Activated B cell treated with CpG ODN at 0.5 μM for 24 hours (primary cell): Measurements from ENCODE around the gene SLC24A4. TPM values are rescaled to one million over a fixed set of nuclear protein-coding genes. Genes with fewer than 3 reads are reported as not detected.

ENCODE experiments used
- ATAC-seq: fragments of 200-7000 bp; cut with Tn5 transposase; one replicate; pipeline ENCODE4 v1.10.0; 2021; ENCODE audit warnings: low read depth, mild to moderate bottlenecking, moderate library complexity
- CTCF ChIA-PET: fragments of 350-600 bp; sonication (Branson Sonifier 250); formaldehyde crosslinking; loops from one replicate; lab custom pipeline; 2021; ENCODE audit warnings: antibody characterized with exemption; lab: Charles Lee
- POLR2A ChIA-PET: fragments of 350-600 bp; sonication (Branson Sonifier 250); formaldehyde crosslinking; loops from one replicate; lab custom pipeline; 2021; ENCODE audit warnings: antibody characterized with exemption; lab: Charles Lee
- DNase-seq: peaks from one replicate; pipeline ENCODE4 v3.0.0; 2022
- H3K27ac Mint-ChIP-seq: one replicate; pipeline ENCODE4 v1.8.0; 2020; ENCODE audit warnings: mixed read lengths
- H3K27me3 Mint-ChIP-seq: one replicate; pipeline ENCODE4 v1.8.0; 2021; ENCODE audit warnings: mixed read lengths
- H3K36me3 Mint-ChIP-seq: one replicate; pipeline ENCODE4 v1.8.0; 2021; ENCODE audit warnings: low read depth, mixed read lengths
- H3K4me1 Mint-ChIP-seq: one replicate; pipeline ENCODE4 v1.8.0; 2021; ENCODE audit warnings: mixed read lengths
- H3K4me3 Mint-ChIP-seq: one replicate; pipeline ENCODE4 v1.8.0; 2020; ENCODE audit warnings: mild to moderate bottlenecking, mixed read lengths
- H3K9me3 Mint-ChIP-seq: one replicate; pipeline ENCODE4 v1.8.0; 2020; ENCODE audit warnings: mixed read lengths
- intact Hi-C: fragments of 100-400 bp; cut with micrococcal nuclease; formaldehyde crosslinking; loops from one replicate; pipeline ENCODE4 v1.15.1; 2024
- total RNA-seq: library from RNA; stranded (reverse); gene quantifications from 2 replicates; pipeline ENCODE4 v1.2.3, GENCODE V29; 2022
- TF ChIP-seq, protein P1 (sequence below): fragments of 200-600 bp; IDR thresholded peaks from one replicate; pipeline ENCODE4 v1.8.0; 2022; ENCODE audit warnings: antibody characterized with exemption, mild to moderate bottlenecking

SLC24A4 gene
- total RNA-seq, 1 donor from 2014 or later, result 0.09 TPM

DNA sequence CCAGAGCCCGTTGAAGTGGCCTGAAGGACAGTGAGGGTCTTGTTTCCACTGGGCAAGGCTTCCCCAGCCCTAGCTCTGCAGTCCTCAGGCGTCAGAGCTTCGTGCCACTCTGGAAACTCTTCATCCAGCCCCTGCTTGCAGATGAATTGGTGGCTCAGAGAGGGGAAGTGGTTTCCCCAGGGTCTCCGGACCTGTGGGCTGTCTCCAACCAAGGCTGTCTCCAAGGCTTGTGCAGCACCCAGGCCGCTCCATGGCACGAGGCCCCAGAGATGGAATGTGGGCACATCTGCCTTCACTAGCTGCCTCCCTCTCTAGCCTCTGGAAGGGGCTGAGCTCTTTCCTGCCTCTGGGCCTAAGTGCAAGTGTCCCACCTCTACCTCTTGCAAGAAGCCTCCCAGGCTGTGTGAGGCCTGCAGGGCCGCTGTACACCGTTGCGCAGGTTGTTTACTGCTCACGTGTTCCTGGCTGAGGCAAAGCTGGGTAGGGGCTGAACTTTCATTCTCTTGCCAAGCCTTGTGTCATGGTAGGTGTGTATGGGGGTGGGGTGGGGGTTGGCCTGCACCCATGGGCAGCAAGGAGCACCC is 201.7 kb downstream of the SLC24A4 start:
- no peak for ATAC-seq
- no peak overlapping the region for H3K4me3 Mint-ChIP-seq

DNA sequence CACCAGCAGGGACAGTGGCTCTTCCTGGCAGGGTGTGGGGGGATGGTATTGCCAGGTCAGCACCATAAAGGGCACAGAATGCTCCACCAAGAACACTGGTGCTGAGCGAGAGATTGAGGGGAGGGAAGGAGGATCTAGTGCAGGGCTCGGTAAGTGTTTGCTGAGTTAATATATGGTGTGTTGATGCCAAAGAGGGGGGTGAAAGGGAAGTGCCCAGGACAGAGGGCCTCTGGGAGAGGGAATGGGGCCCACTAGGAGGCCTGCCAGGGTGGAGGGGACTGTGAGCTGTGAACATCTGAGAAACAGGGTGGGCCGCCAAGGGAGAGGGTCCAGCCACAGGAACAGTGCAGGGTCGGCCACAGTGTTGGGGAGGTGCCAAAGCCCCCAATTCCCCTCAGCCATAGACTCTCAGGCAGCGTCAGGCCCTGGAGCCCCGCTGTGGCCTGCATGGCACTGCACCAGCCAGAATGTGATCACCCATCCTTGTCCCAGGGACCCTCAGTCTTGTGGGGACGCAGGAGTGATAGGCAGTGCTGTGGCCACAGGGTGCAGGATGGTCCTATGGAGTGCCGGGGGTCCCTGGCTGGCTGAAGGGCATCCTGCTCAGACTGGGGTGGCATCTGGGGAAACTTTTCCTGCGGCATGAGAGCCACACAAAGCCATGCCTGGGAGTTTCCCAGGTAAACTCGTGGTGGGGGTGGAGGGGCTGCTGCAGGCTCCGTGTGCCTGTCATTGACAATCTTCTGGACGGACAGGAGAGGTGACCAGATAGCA is 202.5 kb downstream of the SLC24A4 start:
- DNase-seq (no peak), ATAC-seq (no peak)
- H3K4me1 Mint-ChIP-seq, result peaks cover 14% of the 10 kb centered on the region
- ChIA-PET CTCF (no interaction called here), POLR2A (no interaction called here)
- TF ChIP-seq, protein P1, sequence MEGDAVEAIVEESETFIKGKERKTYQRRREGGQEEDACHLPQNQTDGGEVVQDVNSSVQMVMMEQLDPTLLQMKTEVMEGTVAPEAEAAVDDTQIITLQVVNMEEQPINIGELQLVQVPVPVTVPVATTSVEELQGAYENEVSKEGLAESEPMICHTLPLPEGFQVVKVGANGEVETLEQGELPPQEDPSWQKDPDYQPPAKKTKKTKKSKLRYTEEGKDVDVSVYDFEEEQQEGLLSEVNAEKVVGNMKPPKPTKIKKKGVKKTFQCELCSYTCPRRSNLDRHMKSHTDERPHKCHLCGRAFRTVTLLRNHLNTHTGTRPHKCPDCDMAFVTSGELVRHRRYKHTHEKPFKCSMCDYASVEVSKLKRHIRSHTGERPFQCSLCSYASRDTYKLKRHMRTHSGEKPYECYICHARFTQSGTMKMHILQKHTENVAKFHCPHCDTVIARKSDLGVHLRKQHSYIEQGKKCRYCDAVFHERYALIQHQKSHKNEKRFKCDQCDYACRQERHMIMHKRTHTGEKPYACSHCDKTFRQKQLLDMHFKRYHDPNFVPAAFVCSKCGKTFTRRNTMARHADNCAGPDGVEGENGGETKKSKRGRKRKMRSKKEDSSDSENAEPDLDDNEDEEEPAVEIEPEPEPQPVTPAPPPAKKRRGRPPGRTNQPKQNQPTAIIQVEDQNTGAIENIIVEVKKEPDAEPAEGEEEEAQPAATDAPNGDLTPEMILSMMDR, result no peak
- intact Hi-C loops, result no loop called here
- H3K36me3 Mint-ChIP-seq, result peaks cover 2% of the 10 kb centered on the region
- H3K27me3 Mint-ChIP-seq, result no peaks in the 10 kb centered on the region
- no peak overlapping the region for H3K4me3 Mint-ChIP-seq
- no peaks in the 10 kb centered on the region for H3K9me3 Mint-ChIP-seq
- no peak overlapping the region for H3K27ac Mint-ChIP-seq

More for the DNA sequence above, 201.7 kb downstream of the SLC24A4 start:
- no peaks in the 10 kb centered on the region for H3K9me3 Mint-ChIP-seq
- POLR2A ChIA-PET, result no interaction called here
- TF ChIP-seq, protein P1, result no peak
- H3K27ac Mint-ChIP-seq, result no peak overlapping the region
- H3K36me3 Mint-ChIP-seq, result peaks cover 2% of the 10 kb centered on the region
- no peaks in the 10 kb centered on the region for H3K27me3 Mint-ChIP-seq
- CTCF ChIA-PET, result no interaction called here
- intact Hi-C loops, result no loop called here
- peaks cover 8% of the 10 kb centered on the region for H3K4me1 Mint-ChIP-seq
- DNase-seq, result no peak

DNA sequence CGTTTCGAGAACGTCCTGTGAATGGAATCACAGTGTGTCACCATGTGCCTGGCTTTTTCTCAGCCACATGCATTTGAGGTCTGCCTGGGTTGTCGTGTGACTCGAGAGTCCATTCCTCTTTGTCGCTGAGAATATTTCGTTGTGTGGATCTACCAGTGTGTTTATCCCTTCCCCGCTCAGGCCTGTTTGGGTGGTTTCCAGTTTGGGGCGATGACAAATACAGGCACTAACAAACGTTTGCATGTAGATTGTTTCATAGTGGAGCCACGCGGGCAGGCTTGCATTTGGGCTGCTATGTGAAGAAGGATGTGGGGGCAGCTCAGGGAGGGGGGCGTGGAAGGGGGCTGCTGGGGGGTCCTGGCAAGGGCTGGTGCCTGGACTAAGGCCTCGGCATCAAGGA is 204.8 kb downstream of the SLC24A4 start:
- Mint-ChIP-seq H3K36me3 (no peaks in the 10 kb centered on the region), H3K4me3 (no peak overlapping the region), H3K4me1 (peaks cover 32% of the 10 kb centered on the region), H3K9me3 (no peaks in the 10 kb centered on the region), H3K27ac (no peak overlapping the region), H3K27me3 (no peaks in the 10 kb centered on the region)
- ChIA-PET CTCF (no interaction called here), POLR2A (interaction anchor here (0.6 kb wide), 1 partner anchor 39 kb away, joined by 3 read pairs; no protein-coding TSS in a partner anchor)
- intact Hi-C loops, result no loop called here
- TF ChIP-seq, protein P1, result no peak
- DNase-seq, result no peak
- ATAC-seq, result no peak

DNA sequence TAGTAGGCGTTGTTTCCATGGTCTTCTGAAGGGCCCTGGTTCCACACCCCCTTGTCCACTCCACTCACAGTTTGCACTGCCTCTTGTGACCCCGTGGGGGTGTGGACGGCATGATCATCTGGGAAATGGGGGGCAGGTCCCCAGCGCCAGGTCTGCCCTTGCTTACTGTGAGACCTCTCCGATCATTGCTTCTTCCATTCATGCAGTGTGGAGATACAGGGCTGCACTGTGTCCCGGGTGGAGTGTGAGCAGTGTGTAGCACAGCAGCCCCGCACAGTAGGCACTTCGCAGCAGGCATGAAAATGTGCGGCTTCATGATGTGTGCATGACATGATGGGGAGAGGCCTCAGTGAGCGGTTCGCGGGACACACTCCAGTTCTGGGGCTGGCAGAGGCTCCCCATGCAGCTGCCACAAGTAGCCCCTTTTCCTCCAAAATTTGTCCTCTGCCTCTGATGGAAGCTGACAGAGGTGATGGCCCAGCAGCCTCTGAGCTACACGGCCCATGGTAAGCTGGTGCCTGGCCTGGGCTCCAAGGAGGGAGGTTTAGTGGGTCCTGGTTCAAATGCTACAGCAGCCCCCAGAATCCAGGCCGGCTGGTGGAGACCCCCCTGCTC is 205.6 kb downstream of the SLC24A4 start:
- Mint-ChIP-seq H3K27ac (no peak overlapping the region), H3K27me3 (no peaks in the 10 kb centered on the region), H3K36me3 (no peaks in the 10 kb centered on the region), H3K9me3 (no peaks in the 10 kb centered on the region), H3K4me3 (no peak overlapping the region), H3K4me1 (peaks cover 34% of the 10 kb centered on the region)
- TF ChIP-seq, protein P1, result no peak
- ChIA-PET POLR2A (no interaction called here), CTCF (no interaction called here)
- no peak for DNase-seq
- ATAC-seq, result no peak
- intact Hi-C loops, result no loop called here

DNA sequence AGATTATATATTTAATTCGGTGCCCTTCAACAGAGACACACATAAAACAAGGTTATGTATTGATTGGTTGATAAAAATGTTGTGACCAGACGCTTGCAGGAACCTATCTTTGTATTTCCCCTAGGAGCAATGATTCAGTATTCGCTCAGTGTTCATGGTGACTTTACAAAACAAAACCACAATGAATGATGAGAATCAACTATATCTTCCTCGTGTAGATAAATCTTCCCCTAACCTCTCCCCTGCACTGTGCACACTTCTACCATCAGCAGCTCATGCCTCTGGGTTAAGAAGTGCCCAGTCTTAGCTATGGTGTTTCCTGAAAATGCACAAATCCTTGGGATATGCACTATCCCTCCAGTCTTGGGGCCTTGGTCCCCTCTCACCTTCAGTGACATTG is 206.9 kb downstream of the SLC24A4 start:
- no peak overlapping the region for H3K27ac Mint-ChIP-seq
- no peak for DNase-seq
- peaks cover 41% of the 10 kb centered on the region for H3K4me1 Mint-ChIP-seq
- TF ChIP-seq, protein P1, result no peak
- no peak for ATAC-seq
- H3K27me3 Mint-ChIP-seq, result no peaks in the 10 kb centered on the region
- no peaks in the 10 kb centered on the region for H3K36me3 Mint-ChIP-seq
- POLR2A ChIA-PET, result no interaction called here
- intact Hi-C loops, result no loop called here
- no peak overlapping the region for H3K4me3 Mint-ChIP-seq
- CTCF ChIA-PET, result no interaction called here
- H3K9me3 Mint-ChIP-seq, result no peaks in the 10 kb centered on the region
